NCI-H128 (cell line): ENCODE results near the gene PHTF1.

Experiments
- DNase-seq: peaks from one replicate; lab custom pipeline; 2025; ENCODE audit not compliant: unreplicated experiment; lab: John Stamatoyannopoulos, UW

Gene PHTF1

GRCh38 chr1:113759333-113760101 is at the start of gene PHTF1:
PHTF1 (minus strand) TSS chr1:113759486; CDS start chr1:113758703, 783 bp downstream.
- peak; percentile 26 for DNase-seq

GRCh38 chr1:113808450-113809195 is 49.3 kb upstream of the PHTF1 start:
- DNase-seq = no peak

DNA sequence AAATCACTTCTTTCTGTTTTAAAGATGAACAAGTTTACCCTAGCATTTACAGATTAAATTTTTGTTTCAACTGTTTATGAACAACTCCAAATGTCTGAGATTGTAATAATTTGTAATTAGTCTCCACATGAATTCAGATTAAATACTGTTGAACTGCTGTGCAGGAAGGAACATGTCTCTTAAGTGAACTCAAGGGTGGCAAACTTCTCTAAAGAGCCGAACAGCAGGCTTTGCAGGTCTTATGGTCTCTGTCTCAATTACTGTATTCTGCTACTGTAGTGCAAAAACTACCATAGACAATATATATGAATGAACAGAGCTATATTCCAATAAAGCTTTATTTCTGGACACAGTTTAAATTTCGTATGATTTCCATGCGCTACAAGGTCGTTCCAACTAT is 46.4 kb upstream of the PHTF1 start:
- DNase-seq = no peak

DNA sequence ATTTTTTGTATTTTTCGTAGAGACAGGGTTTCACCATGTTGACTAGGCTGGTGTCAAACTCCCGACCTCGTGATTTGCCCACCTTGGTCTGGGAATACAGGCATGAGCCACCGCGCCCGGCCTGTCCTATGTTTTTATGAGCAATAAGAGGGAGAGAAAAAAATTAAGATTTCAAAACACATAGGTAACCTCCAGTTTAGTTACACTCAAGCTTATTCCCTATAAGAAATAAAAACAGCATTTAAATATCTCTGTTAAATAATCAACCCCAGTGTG is 45.9 kb upstream of the PHTF1 start:
- no peak for DNase-seq

DNA sequence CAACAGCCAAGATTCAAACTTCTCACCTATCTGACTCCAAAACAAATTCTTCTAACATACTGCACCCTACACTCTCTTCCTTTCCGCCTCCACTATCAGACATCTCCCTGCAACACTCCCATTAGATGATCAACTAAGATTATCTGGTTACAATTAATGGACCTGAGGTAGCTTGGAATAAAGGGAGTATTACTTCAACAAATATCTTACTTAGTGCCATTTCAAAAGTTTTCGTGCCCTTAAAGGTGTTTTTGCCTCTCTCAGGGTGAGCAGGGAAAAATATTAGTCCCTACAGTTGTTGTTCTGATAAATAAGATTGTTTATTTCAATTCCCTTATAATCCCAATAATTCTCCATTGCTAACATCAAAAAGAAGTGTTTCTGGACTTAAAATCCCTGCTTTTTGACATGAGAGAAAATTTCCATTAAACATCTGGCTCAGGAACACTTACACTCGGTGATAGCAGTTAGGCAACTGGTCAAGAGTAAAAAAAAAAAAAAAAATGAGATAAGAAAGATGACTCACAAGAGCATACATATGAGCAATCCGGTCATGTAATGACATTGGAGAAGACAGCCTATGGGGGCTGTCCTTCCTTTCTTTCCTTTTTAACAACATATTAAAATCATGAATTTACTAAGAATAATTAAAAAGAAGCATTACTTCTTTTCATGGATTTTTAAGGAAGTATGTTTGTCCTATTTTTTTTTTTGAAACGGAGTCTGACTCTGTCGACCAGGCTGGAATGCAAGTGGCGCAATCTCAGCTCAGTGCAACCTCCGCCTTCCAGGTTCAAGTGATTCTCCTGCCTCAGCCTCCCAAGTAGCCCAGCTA is 45.4 kb upstream of the PHTF1 start:
- DNase-seq = no peak

- DNase-seq = no peak
Observed at GRCh38 chr1:113802367-113803007, 43.2 kb upstream of the PHTF1 start.

- no peak for DNase-seq
Observed at GRCh38 chr1:113800487-113800886, 41.2 kb upstream of the PHTF1 start.

DNA sequence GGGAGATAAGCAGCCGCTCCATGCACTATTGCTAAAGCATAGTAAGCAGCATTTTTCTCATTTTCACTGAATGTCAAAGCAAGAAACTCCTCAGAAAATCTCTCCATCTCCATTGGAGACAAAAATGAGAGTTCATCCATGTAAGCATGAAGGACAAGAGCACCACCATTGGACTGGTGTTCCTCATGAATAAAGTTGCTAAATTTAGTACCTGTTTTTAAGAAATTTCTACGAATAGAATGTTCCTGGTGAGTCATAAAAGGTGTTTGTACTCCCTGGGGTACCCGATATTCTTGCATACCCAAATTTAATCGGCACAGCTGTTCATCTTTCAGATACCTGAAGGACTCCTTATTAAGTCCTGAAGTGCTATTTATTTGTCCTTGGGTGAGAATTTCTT is 38.2 kb upstream of the PHTF1 start:
- DNase-seq = no peak

DNA sequence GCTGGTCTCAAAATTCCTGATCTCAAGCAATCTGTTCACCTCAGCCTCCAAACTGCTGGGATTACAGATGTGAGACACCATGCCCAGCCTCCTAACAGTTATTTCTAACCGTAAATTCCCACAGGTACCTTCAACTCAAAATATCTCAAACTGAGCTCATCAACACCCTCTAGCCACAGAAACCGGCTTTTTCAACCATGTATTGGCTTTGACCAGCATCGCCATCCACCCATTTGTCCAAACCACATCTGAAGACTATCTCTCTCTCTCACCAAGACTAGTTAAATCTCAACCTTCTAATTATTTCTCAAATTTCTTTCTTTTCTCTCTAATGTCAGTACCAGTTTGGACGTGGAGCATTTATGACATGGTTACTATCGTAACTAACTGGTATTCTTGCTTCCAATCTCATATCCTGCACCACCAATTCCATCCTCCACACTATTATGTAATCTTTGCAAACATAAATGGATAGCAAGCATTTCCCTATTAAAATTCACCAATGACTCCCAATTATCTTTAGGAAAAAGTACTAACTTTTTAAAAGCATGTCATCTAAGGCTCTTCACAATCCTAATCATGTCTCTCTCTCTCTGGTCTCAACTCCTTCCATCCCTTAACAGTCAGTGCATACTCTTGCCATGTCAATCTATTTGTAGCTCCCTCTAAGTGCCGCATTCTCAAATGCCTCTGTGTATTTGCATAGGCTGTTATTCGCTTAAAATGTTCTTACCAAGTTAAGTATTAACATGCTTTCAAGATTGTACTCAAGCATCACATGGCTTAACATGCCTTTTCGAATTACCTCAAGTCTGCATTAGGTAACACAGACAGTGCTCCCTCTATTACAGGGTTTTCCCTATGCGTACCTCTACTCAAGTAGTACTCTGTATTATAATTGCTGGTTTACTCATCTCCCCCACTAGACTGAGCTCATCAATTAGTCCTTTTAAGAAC is 34.9 kb upstream of the PHTF1 start:
- DNase-seq = no peak

DNA sequence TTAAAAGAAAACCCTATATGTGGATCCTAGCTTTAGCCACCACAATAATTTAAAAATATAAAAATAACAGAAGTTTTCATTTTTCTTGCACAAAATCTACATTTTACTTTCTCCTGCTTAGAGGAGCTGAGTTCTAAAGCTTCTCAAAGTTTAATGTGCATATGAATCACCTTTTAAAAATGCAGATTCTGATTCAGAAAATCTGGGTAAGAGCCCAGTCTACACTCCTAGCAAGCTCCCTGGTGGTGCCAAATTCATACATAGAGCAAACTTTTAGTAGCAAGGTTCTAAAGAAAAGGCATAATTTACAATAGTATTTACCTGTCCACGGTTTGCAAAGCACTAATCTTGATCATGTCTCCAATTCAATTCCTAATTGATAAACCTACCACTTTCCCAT is 33.7 kb upstream of the PHTF1 start:
- no peak for DNase-seq

DNA sequence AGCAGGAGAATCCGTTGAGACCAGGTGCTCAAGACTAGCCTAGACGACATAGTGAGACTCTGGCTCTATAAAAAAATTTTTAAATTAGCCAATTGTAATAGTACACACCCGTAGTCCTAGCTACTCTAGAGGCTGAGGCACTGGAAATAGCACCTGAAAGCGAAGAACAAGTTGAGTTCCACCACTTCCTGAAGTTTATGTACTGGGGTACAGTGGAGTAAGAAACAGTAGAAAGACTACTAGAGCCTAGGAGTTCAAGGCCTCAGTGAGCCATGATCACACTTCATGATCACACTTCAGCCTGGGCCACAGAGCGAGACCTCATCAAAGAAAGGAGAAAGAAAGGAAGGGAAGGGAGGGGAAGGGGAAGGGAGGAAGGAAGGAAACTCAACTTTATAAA is 33.2 kb upstream of the PHTF1 start:
- no peak for DNase-seq

DNA sequence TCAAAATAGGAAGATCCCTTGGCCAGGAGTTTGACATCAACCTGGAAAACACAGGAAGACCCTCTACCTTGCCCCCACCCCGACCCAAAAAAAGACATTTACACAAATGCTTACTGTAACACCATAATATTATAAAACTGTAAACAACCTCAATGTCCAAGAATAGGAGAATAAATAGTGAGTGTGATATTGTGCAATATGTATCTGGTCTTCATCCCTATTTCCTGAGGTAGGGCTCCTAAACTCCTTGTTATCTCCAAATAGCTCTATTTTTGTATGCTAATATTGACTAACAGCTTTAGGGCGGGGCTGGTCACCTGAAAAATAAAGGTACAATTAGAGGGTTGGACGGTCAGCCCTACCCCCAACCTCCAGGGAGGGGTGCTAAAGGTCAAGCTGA is 29.5 kb upstream of the PHTF1 start:
- DNase-seq = no peak

DNA sequence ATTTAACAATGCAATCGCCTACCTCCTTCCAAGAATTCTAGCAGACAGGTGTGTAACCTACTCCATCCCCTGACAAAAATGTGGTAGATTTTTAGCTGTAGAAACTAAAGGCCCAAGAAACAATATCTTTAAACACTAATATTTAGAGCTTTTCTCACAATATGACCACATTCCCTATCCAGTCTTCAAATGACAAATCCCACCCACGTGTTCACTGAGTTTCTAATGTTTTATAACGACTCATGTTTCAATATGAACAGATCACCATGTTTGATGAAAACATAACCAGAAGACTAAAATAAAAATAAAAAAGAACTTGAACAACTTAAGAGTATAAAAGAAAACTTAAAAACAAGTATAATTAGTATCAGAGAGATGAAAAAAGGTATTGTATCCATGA is 28.4 kb upstream of the PHTF1 start:
- DNase-seq = no peak

- no peak for DNase-seq
Observed at GRCh38 chr1:113786069-113786468, 26.8 kb upstream of the PHTF1 start.

DNA sequence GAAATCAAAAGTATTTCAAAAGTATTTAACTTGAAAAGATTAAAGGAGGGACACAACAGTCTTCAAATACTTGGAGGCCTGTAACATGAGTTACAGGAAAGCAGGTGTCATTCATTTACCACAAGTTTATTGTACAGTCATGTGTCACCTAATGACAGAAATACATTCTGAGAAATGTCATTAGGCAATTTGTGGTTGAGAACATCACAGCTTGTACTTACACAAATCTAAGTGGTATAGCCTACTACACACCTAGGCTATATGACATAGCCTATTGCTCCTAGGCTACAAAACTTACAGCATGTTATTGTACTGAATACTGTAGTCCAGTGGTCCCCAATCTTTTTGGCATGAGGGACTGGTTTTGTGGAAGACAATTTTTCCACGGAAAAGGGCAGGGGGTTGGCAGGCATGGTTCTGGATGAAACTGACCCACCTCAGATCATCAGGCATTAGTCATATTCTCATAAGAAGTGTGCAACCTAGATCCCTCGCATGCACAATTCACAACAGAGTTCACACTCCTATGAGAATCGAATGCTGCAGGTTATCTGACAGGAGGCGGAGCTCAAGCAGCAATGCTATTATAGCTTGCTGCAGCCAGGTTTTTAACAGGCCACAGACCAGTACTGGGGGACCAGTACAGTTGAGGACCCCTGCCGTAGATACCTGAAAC is 25.0 kb upstream of the PHTF1 start:
- no peak for DNase-seq

DNA sequence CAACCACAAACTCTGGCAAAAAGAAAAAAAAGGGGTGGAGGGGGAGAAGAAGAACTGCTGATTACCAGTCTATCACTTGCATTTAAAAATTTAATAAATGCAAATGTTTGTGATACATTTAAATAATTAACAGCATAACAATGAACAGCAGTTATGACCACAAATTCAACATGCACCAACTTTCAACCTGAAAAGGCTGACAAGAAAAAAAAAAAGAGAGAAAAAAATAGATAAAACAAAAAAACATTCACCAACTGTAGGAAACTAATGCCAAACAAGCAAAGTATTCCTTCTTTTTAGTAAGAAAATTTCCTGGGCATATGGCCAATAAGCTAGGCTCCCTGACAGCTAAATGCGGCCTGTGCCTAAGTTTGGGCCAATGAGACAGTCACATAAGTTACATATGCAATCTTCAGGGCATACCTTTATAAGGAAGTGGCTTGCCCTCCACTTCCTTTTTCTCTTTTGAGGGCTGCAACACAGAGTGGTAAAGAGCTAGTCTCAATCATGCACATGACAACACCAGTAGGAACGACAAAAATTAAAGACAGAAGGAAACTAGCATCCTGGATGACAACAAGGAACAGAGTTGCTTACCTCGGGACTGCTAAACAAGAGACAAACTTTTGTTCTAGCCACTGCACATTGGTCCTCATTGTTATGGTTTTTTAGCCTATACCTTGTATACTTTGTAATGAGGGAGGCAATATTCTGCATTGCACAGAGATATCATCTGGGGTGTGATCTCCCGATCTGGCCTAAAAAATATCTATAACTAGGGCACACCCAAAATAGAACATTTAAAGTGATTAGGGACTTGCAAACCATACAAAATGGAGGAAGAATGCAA is 24.2 kb upstream of the PHTF1 start:
- no peak for DNase-seq

GRCh38 chr1:113782406-113782805 is 23.1 kb upstream of the PHTF1 start:
- DNase-seq = no peak

- no peak for DNase-seq
Observed at GRCh38 chr1:113780374-113781146, 21.3 kb upstream of the PHTF1 start.
